Measurements from ENCODE around the gene CDKN2B-AS1.

The CDKN2B-AS1 gene

GRCh38 chr9:22073349-22073748 lies 78.8 kb downstream of the CDKN2B-AS1 start:
- TF ChIP-seq CTCF (IDR thresholded peaks at IDR 0.05; ENCODE audit: insufficient read depth, low read length, poor library complexity, severe bottlenecking): no peak
- no peak for DNase-seq (ENCODE audit: extremely low read depth, insufficient read length)
- Histone ChIP-seq H3K27me3 (replicated peaks; ENCODE audit: control insufficient read depth, insufficient read depth, low read length) (no peaks in the 10 kb centered on the region), H3K36me3 (ENCODE audit: control insufficient read depth, insufficient read depth, low read length) (no peaks in the 10 kb centered on the region), H3K4me3 (replicated peaks; ENCODE audit: low read depth, low read length) (no peak overlapping the region)

DNA sequence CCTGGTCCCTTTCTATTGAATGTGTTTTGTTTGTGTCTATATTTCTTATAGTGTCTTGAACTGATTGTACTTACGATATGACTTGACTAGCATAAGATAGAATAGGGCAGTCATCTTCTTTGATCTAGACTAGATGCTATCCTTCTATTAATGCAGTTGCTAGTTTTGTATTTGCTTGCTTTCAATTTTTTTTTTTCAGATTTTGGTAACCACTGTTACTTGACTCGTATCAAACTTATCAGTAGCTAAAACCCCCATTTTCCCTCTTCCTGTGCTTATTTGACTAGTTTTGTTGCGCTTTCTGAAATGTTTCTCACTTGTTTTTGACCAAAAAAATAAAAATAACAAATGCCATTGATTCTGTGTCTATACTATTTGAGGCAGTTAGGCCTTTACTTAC lies 83.5 kb downstream of the CDKN2B-AS1 start:
- DNase-seq (ENCODE audit: extremely low read depth, insufficient read length): no peak
- no peak overlapping the region for H3K4me3 ChIP-seq (replicated peaks; ENCODE audit: low read depth, low read length)
- TF ChIP-seq CTCF (IDR thresholded peaks at IDR 0.05; ENCODE audit: insufficient read depth, low read length, poor library complexity, severe bottlenecking): no peak
- no peaks in the 10 kb centered on the region for H3K27me3 ChIP-seq (replicated peaks; ENCODE audit: control insufficient read depth, insufficient read depth, low read length)
- H3K36me3 ChIP-seq (ENCODE audit: control insufficient read depth, insufficient read depth, low read length): no peaks in the 10 kb centered on the region

DNA sequence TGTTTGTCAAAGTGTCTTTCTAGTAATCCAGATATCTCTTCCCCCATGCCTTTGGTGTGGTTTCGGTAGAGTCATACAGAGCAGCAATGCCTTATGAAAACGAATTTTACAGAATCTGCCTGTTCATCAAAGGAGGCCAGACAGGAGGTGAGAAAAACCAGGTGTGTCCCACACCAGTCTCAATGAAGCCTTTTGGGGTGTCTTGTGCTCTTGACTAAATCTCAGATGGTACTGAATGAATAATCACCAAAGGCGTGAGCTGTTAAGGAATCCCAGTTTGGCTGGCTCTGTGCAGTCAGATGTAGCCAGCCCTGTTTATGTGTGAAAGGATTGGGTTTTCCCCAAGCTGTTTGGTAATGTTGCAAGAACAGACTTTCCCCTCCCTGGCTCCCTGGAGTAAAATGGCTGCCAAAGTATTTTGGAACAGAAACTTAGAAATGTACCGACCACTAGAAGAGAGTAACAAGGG lies 85.3 kb downstream of the CDKN2B-AS1 start:
- no peak for TF ChIP-seq CTCF (IDR thresholded peaks at IDR 0.05; ENCODE audit: insufficient read depth, low read length, poor library complexity, severe bottlenecking)
- H3K36me3 ChIP-seq (ENCODE audit: control insufficient read depth, insufficient read depth, low read length): no peaks in the 10 kb centered on the region
- DNase-seq (ENCODE audit: extremely low read depth, insufficient read length): peak; percentile 30
- no peak overlapping the region for H3K4me3 ChIP-seq (replicated peaks; ENCODE audit: low read depth, low read length)
- no peaks in the 10 kb centered on the region for H3K27me3 ChIP-seq (replicated peaks; ENCODE audit: control insufficient read depth, insufficient read depth, low read length)

- H3K4me3 ChIP-seq (replicated peaks; ENCODE audit: low read depth, low read length): no peak overlapping the region
- TF ChIP-seq CTCF (IDR thresholded peaks at IDR 0.05; ENCODE audit: insufficient read depth, low read length, poor library complexity, severe bottlenecking): no peak
- H3K27me3 ChIP-seq (replicated peaks; ENCODE audit: control insufficient read depth, insufficient read depth, low read length): no peaks in the 10 kb centered on the region
- DNase-seq (ENCODE audit: extremely low read depth, insufficient read length): no peak
- no peaks in the 10 kb centered on the region for H3K36me3 ChIP-seq (ENCODE audit: control insufficient read depth, insufficient read depth, low read length)
Measured at GRCh38 chr9:22084336-22085035, 89.9 kb downstream of the CDKN2B-AS1 start.

GRCh38 chr9:22088053-22088716 lies 93.6 kb downstream of the CDKN2B-AS1 start:
- no peak for DNase-seq (ENCODE audit: extremely low read depth, insufficient read length)
- H3K27me3 ChIP-seq (replicated peaks; ENCODE audit: control insufficient read depth, insufficient read depth, low read length): no peaks in the 10 kb centered on the region
- no peak for TF ChIP-seq CTCF (IDR thresholded peaks at IDR 0.05; ENCODE audit: insufficient read depth, low read length, poor library complexity, severe bottlenecking)
- H3K4me3 ChIP-seq (replicated peaks; ENCODE audit: low read depth, low read length): no peak overlapping the region
- no peaks in the 10 kb centered on the region for H3K36me3 ChIP-seq (ENCODE audit: control insufficient read depth, insufficient read depth, low read length)
